K562 (cell line): ENCODE results near the gene SLC19A1. TPM values are rescaled to one million over a fixed set of nuclear protein-coding genes. Genes with fewer than 3 reads are reported as not detected.

ENCODE experiments used
- ATAC-seq: fragments of 200-7000 bp; cut with Tn5 transposase; 3 replicates; pipeline ENCODE4 v1.9.1; 2020; ENCODE audit warnings: moderate library complexity
- BruUV-seq: library from RNA; stranded (reverse); fragments of 400-500 nt; replicated peaks from 2 replicates; lab custom pipeline; 2021; lab: Mats Ljungman, UMichigan
- CTCF ChIA-PET: fragments of 300-600 bp; formaldehyde crosslinking; extraction: SDS; loops from one replicate; lab custom pipeline; 2021; ENCODE audit warnings: low intra/inter-chr PET ratio; lab: Yijun Ruan, JAX
- POLR2A ChIA-PET: fragments of 300-600, 350-650 bp; sonication (Branson Sonifier 250); formaldehyde crosslinking; extraction: SDS; loops from one replicate; lab custom pipeline; 2021; ENCODE audit warnings: antibody characterized with exemption, inconsistent platforms; lab: Yijun Ruan, JAX
- DNase-seq, 4 experiments: peaks; one replicate each; pipeline versions ENCODE4 v3.0.0 to v3.0.0-alpha.2; 2011 to 2018; ENCODE audit warnings: low spot score in 3 of 4, mixed read lengths in 3 of 4; ENCODE audit errors: extremely low read depth in 1 of 4
- FAIRE-seq: peaks from 2 replicates; lab custom pipeline; 2011; peaks lifted over from hg19 to GRCh38; lab: Jason Lieb, UNC
- H2AFZ ChIP-seq: 2 replicates; pipeline ENCODE4 v1.6.0; 2011; ENCODE audit warnings: low read depth, low read length, control low read depth, inconsistent platforms
- H3K27ac ChIP-seq: fragments of 200-600 bp; 3 replicates; pipeline ENCODE4 v1.8.0; 2011; ENCODE audit warnings: low read depth, mild to moderate bottlenecking, control low read depth, inconsistent platforms, low read length, moderate library complexity, mixed read lengths; ENCODE audit errors: extremely low read depth
- H3K27me3 ChIP-seq, 2 experiments: fragments of 300-600 bp in 1 of 2; 2 replicates in 1 of 2; 3 replicates in 1 of 2; pipeline versions ENCODE4 v1.6.0 to v1.8.0; 2011; ENCODE audit warnings: inconsistent platforms in 2 of 2, low read length in 2 of 2, mild to moderate bottlenecking in 1 of 2, mixed read lengths in 1 of 2, moderate library complexity in 1 of 2; ENCODE audit not compliant: control insufficient read depth in 2 of 2, insufficient read depth in 2 of 2
- H3K36me3 ChIP-seq: fragments of 300-600 bp; 3 replicates; pipeline ENCODE4 v1.8.0; 2011; ENCODE audit warnings: mild to moderate bottlenecking, low read length, inconsistent platforms; ENCODE audit not compliant: control insufficient read depth, insufficient read depth
- H3K4me1 ChIP-seq, 2 experiments: fragments of 200-600 bp in 1 of 2; replicated peaks in 1 of 2; 2 replicates in 1 of 2; 3 replicates in 1 of 2; pipeline versions ENCODE4 v1.5.1 to v1.8.0; 2011; ENCODE audit warnings: inconsistent platforms in 2 of 2, low read length in 2 of 2, mild to moderate bottlenecking in 1 of 2, mixed read lengths in 1 of 2, moderate library complexity in 1 of 2; ENCODE audit not compliant: control insufficient read depth in 2 of 2, insufficient read depth in 2 of 2
- H3K4me2 ChIP-seq: 2 replicates; pipeline ENCODE4 v1.6.1; 2011; ENCODE audit warnings: low read length, control low read depth, inconsistent platforms, mixed read lengths; ENCODE audit not compliant: insufficient read depth
- H3K4me3 ChIP-seq: fragments of 200-600 bp; sonication (generic), shearing (Covaris generic); 2 replicates; pipeline ENCODE4 v1.5.1; 2016; ENCODE audit warnings: control low read depth, inconsistent platforms
- H3K79me2 ChIP-seq: fragments of 200-600 bp; 3 replicates; pipeline ENCODE4 v1.8.0; 2011; ENCODE audit warnings: low read length, inconsistent platforms; ENCODE audit not compliant: control insufficient read depth, insufficient read depth
- H3K9ac ChIP-seq, 2 experiments: 2 replicates each; pipeline versions ENCODE4 v1.6.0 to v1.6.1; 2011; ENCODE audit warnings: low read depth in 2 of 2, low read length in 2 of 2, control low read depth in 1 of 2, inconsistent platforms in 1 of 2, mild to moderate bottlenecking in 1 of 2, mixed read lengths in 1 of 2; ENCODE audit not compliant: insufficient read depth in 1 of 2
- H3K9me1 ChIP-seq: one replicate; pipeline ENCODE4 v1.6.0; 2011; ENCODE audit warnings: inconsistent platforms, mild to moderate bottlenecking, low read length, moderate library complexity; ENCODE audit not compliant: control insufficient read depth, insufficient read depth
- H3K9me3 ChIP-seq: replicated peaks from 2 replicates; pipeline ENCODE4 v1.5.1; 2011; ENCODE audit warnings: low read depth, low read length, inconsistent platforms; ENCODE audit not compliant: control insufficient read depth, insufficient read depth
- H4K20me1 ChIP-seq: replicated peaks from 2 replicates; pipeline ENCODE4 v1.6.1; 2011; ENCODE audit warnings: low read length, inconsistent platforms, mixed read lengths; ENCODE audit not compliant: control insufficient read depth, insufficient read depth
- MIER1 ChIP-seq: fragments of 450-650 bp; IDR thresholded peaks from 2 replicates; pipeline ENCODE4 v1.6.1; 2016; ENCODE audit warnings: antibody characterized with exemption, mild to moderate bottlenecking, low read depth
- SUPT5H ChIP-seq: fragments of 450-650 bp; IDR thresholded peaks from 2 replicates; pipeline ENCODE4 v1.6.1; 2016
- ZBTB33 ChIP-seq: sonication (generic); formaldehyde crosslinking; IDR thresholded peaks from 2 replicates; pipeline ENCODE4 v1.8.1; 2023; ENCODE audit warnings: mild to moderate bottlenecking, missing genetic modification reagents
- WGBS: fragments of 100-300 bp; shearing (Covaris generic); methylation state at CpG from one replicate; pipeline ENCODE4 v1.1.6; 2016; ENCODE audit warnings: low coverage, mixed read lengths; ENCODE audit not compliant: insufficient coverage; ENCODE audit errors: missing lambda C conversion rate; 5-methylcytosine and 5-hydroxymethylcytosine counted together
- in situ Hi-C: fragments of 300-500 bp; cut with MboI; formaldehyde crosslinking; loops from 4 replicates; pipeline ENCODE4 v1.15.0; 2018; ENCODE audit warnings: inconsistent platforms, mixed read lengths
- intact Hi-C: fragments of 100-400 bp; cut with micrococcal nuclease; formaldehyde crosslinking; loops from 2 replicates; pipeline ENCODE4 v1.14.2; 2022
- polyA plus RNA-seq, 8 experiments: library from polyadenylated mRNA; depleted of rRNA in 4 of 8; stranded (reverse) in 5 of 8; unstranded in 3 of 8; fragments of >200 nt; fragmentation: Nextera tagmentation in 2 of 8; fragmentation: Illumina TruSeq in 1 of 8; extraction: Ambion mirVana in 2 of 8; extraction: Trizol in 1 of 8; gene quantifications; 2 replicates each; pipeline versions ENCODE4 v1.2.1 to v1.2.3, GENCODE V29; 2011 to 2014; ENCODE audit warnings: inconsistent platforms in 1 of 8, missing spikeins in 1 of 8
- total RNA-seq, 7 experiments: library from RNA; depleted of rRNA in 6 of 7; stranded (reverse); fragments of >200 nt in 6 of 7; fragmentation: Illumina TruSeq in 2 of 7; extraction: Trizol in 2 of 7; gene quantifications; 2 replicates each; pipeline versions ENCODE4 v1.2.1 to v1.2.3, GENCODE V29; 2011 to 2021; ENCODE audit warnings: low replicate concordance in 1 of 7

Gene SLC19A1
- total and polyA plus RNA-seq, 9 of the 15 experiments (the other 6 are each of a cell fraction or from before 2014, with no cell fraction given), result 0.65 to 88.7 (median 12.0) TPM

GRCh38 chr21:45472445-45473365 is 69.5 kb downstream of the SLC19A1 start:
- Histone ChIP-seq H3K27ac (no peak overlapping the region), H3K9me1 (peaks cover 4% of the 10 kb centered on the region), H3K9ac (no peak overlapping the region), H3K4me1 (peaks cover under 1 to 80% of the 10 kb centered on the region in 2 experiments; a peak in 4 of 5 replicates), H4K20me1 (peaks cover 18% of the 10 kb centered on the region), H3K79me2 (no peaks in the 10 kb centered on the region), H3K9me3 (no peaks in the 10 kb centered on the region; the same call in 1 of the 2 replicates), H3K4me3 (no peak overlapping the region), H2AFZ (no peak overlapping the region), H3K36me3 (no peaks in the 10 kb centered on the region; the same call in 2 of the 3 replicates), H3K4me2 (no peak overlapping the region), H3K27me3 (no peaks in the 10 kb centered on the region; a peak in 1 of 5 replicates)
- 67% methylated on average over 42 of the region's 42 CpGs for WGBS
- no peak for ATAC-seq
- in situ Hi-C loops, result no loop called here
- DNase-seq, result no peak
- ChIA-PET CTCF (no interaction called here), POLR2A (interaction anchor here (0.7 to 1.7 kb wide), 3 partner anchors 9 to 418 kb away, joined by 3 to 4 read pairs (median 3); no protein-coding TSS in a partner anchor)
- TF ChIP-seq MIER1, result no peak
- TF ChIP-seq ZBTB33, result peak; percentile 45; the same call in 1 of the 2 replicates
- no peak for TF ChIP-seq SUPT5H
- no TSS peak for BruUV-seq
- FAIRE-seq, result no peak
- intact Hi-C loops, result no loop called here
